Upper lobe of left lung (tissue), 6 donors: ENCODE data around the gene NR5A1. TPM values are rescaled to one million over a fixed set of nuclear protein-coding genes. Genes with fewer than 3 reads are reported as not detected.

Source experiments
- ATAC-seq, 2 donors: fragments of 200-7000 bp; cut with Tn5 transposase; one replicate each; pipeline ENCODE4 v1.9.1; 2022; ENCODE audit warnings: mild to moderate bottlenecking in 2 of 2, moderate library complexity in 2 of 2; ENCODE audit not compliant: low FRiP score in 2 of 2
- DNase-seq, 2 donors: peaks; one replicate each; pipeline ENCODE4 v3.0.0-alpha.2; 2019 to 2020
- H3K27ac ChIP-seq, 4 donors: fragments of 200-600 bp; sonication (generic); one replicate each; pipeline ENCODE4 v1.5.1; 2016 to 2019
- H3K27me3 ChIP-seq, 4 donors: fragments of 200-600 bp; sonication (generic); one replicate each; pipeline ENCODE4 v1.5.1; 2017 to 2019
- H3K36me3 ChIP-seq, 4 donors: fragments of 200-600 bp; sonication (generic); one replicate each; pipeline ENCODE4 v1.5.1; 2016 to 2019
- H3K4me1 ChIP-seq, 4 donors: fragments of 200-600 bp; sonication (generic); one replicate each; pipeline ENCODE4 v1.5.1; 2018 to 2019
- H3K4me3 ChIP-seq, 4 donors: fragments of 200-600 bp; sonication (generic); one replicate each; pipeline ENCODE4 v1.5.1; 2017 to 2019; ENCODE audit warnings: mild to moderate bottlenecking in 2 of 4, moderate library complexity in 1 of 4
- H3K9me3 ChIP-seq, 4 donors: fragments of 200-600 bp; sonication (generic); one replicate each; pipeline ENCODE4 v1.5.1; 2018 to 2019
- EP300 ChIP-seq, 4 donors: sonication (generic); formaldehyde crosslinking; IDR thresholded peaks; one replicate each; pipeline ENCODE4 v1.5.1; 2017; ENCODE audit warnings: antibody characterized with exemption in 4 of 4, control low read depth in 2 of 4
- POLR2A ChIP-seq, 4 donors: fragments of 450-650 bp; IDR thresholded peaks; one replicate each; pipeline ENCODE4 v1.5.1; 2016 to 2017; ENCODE audit warnings: antibody characterized with exemption in 4 of 4, mild to moderate bottlenecking in 2 of 4
- POLR2AphosphoS5 ChIP-seq, 2 donors: sonication (generic); formaldehyde crosslinking; IDR thresholded peaks; one replicate each; pipeline ENCODE4 v1.5.1; 2017; ENCODE audit warnings: antibody characterized with exemption in 2 of 2
- WGBS, 2 donors: methylation state at CpG; one replicate each; pipeline ENCODE4 v1.1.5; 2017 to 2018; 5-methylcytosine and 5-hydroxymethylcytosine counted together
- total RNA-seq, 6 donors: library from RNA; depleted of rRNA in 4 of 6; stranded (reverse); fragments of >200 nt in 4 of 6; gene quantifications; one replicate each; pipeline versions ENCODE4 v1.1.0 to v1.2.1, GENCODE V29; 2016 to 2021
- TF ChIP-seq, protein P1 (sequence below), 6 experiments: fragments of 450-650 bp in 4 of 6; fragments of 200-600 bp in 2 of 6; sonication (generic) in 2 of 6; IDR thresholded peaks; one replicate each; pipeline ENCODE4 v1.5.1; 2016 to 2019; ENCODE audit warnings: antibody characterized with exemption in 6 of 6
- donor health status: DM: no; HTN: no; CAD: no; lungs with moderate emphysema.
- donor health status: DM: no; HTN: yes; CAD: no; lungs with severe emphysema.

The NR5A1 gene
- total RNA-seq, 6 donors from 2014 or later: 0.30 to 0.49 TPM; not detected in 4

DNA sequence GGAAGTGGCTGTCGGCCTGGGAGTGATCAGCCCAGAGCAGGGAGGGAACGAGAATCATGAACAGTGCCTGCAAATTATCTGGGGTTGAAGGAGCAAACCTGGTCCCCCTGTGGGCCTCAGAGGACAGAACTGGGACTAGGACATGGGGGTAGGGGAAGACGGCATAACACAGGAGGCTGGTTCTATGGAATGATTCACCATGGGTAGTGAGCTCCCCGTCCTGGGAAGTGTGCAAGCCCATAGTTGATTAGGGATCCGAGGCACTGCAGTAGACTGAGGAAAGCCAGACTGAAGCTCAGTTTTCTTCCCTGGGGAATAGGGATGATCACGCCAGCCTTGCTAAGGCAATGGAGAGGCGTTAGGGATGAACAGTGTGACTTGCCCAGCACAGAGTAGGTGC lies 51.4 kb downstream of the NR5A1 start:
- Histone ChIP-seq H3K4me3 (no peak overlapping the region), H3K9me3 (no peaks in the 10 kb centered on the region), H3K27ac (no peak overlapping the region), H3K4me1 (peaks cover 0 to 11% (median 5%) of the 10 kb centered on the region in 4 donors), H3K36me3 (no peaks in the 10 kb centered on the region), H3K27me3 (peaks cover 0 to 22% (median 13%) of the 10 kb centered on the region in 4 donors)
- no peak for TF ChIP-seq POLR2A (IDR thresholded peaks at IDR 0.05)
- TF ChIP-seq, protein P1, sequence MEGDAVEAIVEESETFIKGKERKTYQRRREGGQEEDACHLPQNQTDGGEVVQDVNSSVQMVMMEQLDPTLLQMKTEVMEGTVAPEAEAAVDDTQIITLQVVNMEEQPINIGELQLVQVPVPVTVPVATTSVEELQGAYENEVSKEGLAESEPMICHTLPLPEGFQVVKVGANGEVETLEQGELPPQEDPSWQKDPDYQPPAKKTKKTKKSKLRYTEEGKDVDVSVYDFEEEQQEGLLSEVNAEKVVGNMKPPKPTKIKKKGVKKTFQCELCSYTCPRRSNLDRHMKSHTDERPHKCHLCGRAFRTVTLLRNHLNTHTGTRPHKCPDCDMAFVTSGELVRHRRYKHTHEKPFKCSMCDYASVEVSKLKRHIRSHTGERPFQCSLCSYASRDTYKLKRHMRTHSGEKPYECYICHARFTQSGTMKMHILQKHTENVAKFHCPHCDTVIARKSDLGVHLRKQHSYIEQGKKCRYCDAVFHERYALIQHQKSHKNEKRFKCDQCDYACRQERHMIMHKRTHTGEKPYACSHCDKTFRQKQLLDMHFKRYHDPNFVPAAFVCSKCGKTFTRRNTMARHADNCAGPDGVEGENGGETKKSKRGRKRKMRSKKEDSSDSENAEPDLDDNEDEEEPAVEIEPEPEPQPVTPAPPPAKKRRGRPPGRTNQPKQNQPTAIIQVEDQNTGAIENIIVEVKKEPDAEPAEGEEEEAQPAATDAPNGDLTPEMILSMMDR (IDR thresholded peaks at IDR 0.05): no peak
- ATAC-seq (no peak), DNase-seq (no peak)
- 73 to 79% methylated on average over 7 of the region's 7 CpGs for WGBS, 2 donors

GRCh38 chr9:124454791-124455443 lies 52.3 kb downstream of the NR5A1 start:
- Histone ChIP-seq H3K4me1 (peaks cover 0 to 20% (median 9%) of the 10 kb centered on the region in 4 donors), H3K4me3 (no peak overlapping the region), H3K27me3 (peaks cover 0 to 31% (median 20%) of the 10 kb centered on the region in 4 donors), H3K27ac (no peak overlapping the region), H3K9me3 (no peaks in the 10 kb centered on the region), H3K36me3 (no peaks in the 10 kb centered on the region)
- TF ChIP-seq, protein P1 (IDR thresholded peaks at IDR 0.05): no peak
- TF ChIP-seq POLR2AphosphoS5 (IDR thresholded peaks at IDR 0.05) (no peak), POLR2A (IDR thresholded peaks at IDR 0.05) (no peak), EP300 (IDR thresholded peaks at IDR 0.05) (no peak)
- DNase-seq: peak in 1 of 2 donors; percentile 73
- 81 to 86% methylated on average over 10 of the region's 14 CpGs for WGBS, 2 donors
- ATAC-seq: no peak

DNA sequence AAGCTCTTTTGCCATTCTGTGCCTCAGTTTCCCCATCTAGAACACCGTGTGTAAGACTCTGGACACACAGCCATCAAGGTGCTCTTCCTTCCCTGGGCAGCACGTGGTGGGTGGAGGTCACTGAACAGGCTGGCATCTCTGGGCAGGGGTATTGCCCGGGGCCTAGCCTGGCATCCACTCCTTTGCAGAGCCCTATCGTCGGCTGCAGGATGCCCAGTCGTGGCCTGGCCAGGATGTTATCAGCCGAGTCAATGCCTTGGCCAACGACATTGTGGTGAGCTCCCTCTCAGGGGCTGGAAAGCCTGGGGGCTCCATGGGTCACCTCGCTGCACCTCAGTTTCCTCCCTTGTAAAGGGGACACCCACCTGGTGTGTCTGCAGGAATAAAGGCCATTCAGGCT lies 52.9 kb downstream of the NR5A1 start:
- no peaks in the 10 kb centered on the region for H3K36me3 ChIP-seq
- ATAC-seq (no peak), DNase-seq (no peak)
- H3K27me3 ChIP-seq: peaks cover 0 to 32% (median 22%) of the 10 kb centered on the region in 4 donors
- 88% methylated on average over 9 of the region's 9 CpGs; no CpG with 5 or more reads in 1 of the 2 donors for WGBS, 2 donors
- no peak overlapping the region for H3K4me3 ChIP-seq
- TF ChIP-seq, protein P1 (IDR thresholded peaks at IDR 0.05): no peak
- TF ChIP-seq POLR2AphosphoS5 (IDR thresholded peaks at IDR 0.05) (no peak), EP300 (IDR thresholded peaks at IDR 0.05) (no peak), POLR2A (IDR thresholded peaks at IDR 0.05) (no peak)
- H3K9me3 ChIP-seq: no peaks in the 10 kb centered on the region
- H3K27ac ChIP-seq: no peak overlapping the region
- peaks cover 0 to 20% (median 9%) of the 10 kb centered on the region in 4 donors for H3K4me1 ChIP-seq

DNA sequence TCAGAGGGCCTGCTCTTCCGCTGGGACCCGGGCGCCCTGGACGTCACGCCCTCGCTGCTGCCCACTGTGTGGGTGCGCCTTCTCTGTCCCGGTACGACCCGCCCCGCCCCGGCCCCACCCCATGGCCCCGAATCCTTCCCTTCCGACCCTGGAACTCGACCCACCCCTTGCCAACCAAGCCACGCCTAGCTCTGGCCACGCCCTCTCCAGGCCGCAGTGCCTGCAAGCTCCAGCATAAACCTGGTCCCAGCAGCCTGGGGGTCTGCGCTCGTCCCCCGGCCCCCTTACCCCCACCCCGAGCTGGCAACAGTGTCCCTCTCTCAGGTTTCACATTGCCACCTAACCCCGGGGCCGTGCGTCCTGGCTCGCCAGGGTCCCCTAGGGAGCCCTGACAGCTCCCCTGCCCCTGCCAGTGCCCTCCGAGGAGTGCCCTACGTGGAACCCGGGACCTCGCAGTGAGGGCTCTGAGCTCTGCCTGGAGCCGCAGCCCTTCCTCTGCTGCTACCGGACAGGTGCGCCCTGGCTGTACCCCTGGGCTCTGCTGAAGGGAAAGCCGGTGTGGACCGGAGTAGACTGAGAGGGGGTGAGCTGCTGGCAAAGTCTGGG lies 53.5 kb downstream of the NR5A1 start:
- Histone ChIP-seq H3K4me1 (peaks cover 0 to 20% (median 9%) of the 10 kb centered on the region in 4 donors), H3K27ac (no peak overlapping the region), H3K9me3 (no peaks in the 10 kb centered on the region), H3K36me3 (no peaks in the 10 kb centered on the region), H3K4me3 (peak overlapping the region in 3 of 4 donors; percentile 18 to 31 (median 29)), H3K27me3 (peaks cover 0 to 32% (median 22%) of the 10 kb centered on the region in 4 donors)
- 13 to 32% methylated on average over 12 to 24 of the region's 35 CpGs for WGBS, 2 donors
- DNase-seq (no peak), ATAC-seq (no peak)
- TF ChIP-seq, protein P1 (IDR thresholded peaks at IDR 0.05): no peak
- no peak for TF ChIP-seq EP300 (IDR thresholded peaks at IDR 0.05)
